Measurements from ENCODE around the gene RHOH.

DNA sequence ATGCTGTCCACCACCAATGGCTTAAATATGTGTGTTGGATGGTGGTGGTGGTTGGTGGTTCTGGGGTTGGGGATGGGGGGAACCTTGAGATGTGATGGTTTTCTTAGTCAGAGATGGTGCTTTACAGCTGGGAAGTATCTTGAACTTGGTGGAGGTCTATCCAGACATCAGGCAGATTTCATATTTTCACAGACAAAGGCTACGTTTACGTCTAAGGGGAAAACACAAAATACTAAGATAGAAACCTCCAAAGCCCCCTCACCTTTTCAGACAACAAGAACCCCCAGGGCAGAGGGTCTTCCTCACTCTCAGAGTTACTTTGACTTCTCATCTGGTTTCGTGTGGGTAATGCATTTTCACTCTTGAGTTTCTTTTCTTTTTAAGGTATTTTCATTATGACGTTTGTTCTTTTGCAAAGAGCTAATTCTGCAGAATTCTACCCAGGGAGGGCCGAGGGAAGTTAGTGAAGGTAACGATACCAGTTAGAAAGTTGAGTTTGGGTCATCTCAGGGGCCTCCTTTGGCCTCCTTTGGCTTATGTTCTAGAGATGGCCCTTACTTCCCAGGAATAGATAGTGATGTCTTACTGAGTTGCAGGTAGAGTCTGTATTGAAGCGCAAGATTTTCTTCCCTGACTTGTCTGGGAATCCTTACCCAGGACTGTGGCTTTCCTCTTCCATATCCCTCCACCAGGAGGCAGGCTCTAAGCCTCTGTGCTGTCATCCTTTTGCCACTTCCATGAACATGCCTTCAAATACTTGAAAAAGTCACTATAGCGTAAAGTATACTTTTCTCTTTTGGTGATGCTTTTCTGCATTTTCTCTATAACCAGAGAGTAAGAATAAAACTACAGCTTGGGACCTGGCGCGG is 31.9 kb downstream of the RHOH start:
- TF ChIP-seq, protein P1, sequence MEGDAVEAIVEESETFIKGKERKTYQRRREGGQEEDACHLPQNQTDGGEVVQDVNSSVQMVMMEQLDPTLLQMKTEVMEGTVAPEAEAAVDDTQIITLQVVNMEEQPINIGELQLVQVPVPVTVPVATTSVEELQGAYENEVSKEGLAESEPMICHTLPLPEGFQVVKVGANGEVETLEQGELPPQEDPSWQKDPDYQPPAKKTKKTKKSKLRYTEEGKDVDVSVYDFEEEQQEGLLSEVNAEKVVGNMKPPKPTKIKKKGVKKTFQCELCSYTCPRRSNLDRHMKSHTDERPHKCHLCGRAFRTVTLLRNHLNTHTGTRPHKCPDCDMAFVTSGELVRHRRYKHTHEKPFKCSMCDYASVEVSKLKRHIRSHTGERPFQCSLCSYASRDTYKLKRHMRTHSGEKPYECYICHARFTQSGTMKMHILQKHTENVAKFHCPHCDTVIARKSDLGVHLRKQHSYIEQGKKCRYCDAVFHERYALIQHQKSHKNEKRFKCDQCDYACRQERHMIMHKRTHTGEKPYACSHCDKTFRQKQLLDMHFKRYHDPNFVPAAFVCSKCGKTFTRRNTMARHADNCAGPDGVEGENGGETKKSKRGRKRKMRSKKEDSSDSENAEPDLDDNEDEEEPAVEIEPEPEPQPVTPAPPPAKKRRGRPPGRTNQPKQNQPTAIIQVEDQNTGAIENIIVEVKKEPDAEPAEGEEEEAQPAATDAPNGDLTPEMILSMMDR (conservative IDR thresholded peaks at IDR 0.05): peak; percentile 30; the same call in 1 of the 2 replicates
- TF ChIP-seq EZH2 (IDR thresholded peaks at IDR 0.05; ENCODE audit: low read depth): no peak

Measured in PC-9 (cell line).